Cerebellar nuclear complex (tissue), 1 donor: ENCODE measurements around the gene CDV3.

Source experiments
- DNase-seq, 2 experiments: peaks; one replicate each; lab custom pipeline; 2025; lab: John Stamatoyannopoulos, UW

CDV3 gene

GRCh38 chr3:133568294-133569014 lies 5.0 kb upstream of the CDV3 start:
- DNase-seq, result no peak

- no peak for DNase-seq
These were observed 3.1 kb upstream of the CDV3 start for GRCh38 chr3:133570139-133570936.

- no peak for DNase-seq
These were observed 2.6 kb upstream of the CDV3 start for GRCh38 chr3:133570937-133571320.

DNA sequence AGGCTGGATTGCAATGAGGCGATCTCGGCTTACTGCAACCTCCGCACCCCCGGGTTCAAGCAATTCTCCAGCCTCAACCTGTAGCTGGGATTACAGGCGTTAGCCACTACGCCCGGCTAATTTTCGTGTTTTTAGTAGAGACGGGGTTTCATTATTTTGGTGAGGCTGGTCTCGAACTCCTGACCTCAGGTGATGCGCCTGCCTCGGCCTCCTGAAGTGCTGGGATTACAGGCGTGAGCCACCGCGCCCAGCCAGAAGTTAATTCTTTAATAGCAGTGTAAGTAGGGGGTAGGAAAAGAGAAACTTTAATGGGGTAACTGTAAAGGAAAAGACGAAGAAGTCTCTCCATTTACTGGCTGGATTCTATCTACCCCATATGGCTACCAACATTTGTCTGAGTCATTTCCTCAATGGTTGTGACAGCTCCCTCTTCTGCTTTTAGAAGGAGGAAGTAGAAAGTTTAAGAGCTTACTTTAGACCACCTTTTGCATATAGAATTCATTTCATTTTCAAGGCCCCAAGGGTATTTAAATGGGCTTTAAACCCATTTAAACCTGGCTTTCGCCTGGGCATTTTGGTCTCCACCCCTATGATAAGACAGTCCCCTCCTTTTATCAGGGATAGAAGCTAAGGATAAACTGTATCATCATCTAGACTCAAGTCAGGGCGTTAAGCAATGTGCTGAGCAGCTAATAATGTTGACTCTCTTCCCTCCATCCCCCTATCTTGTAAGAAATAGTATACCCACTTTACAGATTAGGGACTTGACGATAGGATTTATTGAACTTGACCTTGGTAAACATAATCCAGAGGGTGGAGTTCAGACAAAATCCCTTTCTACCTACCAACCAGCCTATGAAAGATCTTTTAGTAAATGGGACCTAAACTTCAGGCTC lies 1.1 kb upstream of the CDV3 start:
- no peak for DNase-seq

GRCh38 chr3:133573054-133573628 lies 345 bp upstream of the CDV3 start:
- no peak for DNase-seq

DNA sequence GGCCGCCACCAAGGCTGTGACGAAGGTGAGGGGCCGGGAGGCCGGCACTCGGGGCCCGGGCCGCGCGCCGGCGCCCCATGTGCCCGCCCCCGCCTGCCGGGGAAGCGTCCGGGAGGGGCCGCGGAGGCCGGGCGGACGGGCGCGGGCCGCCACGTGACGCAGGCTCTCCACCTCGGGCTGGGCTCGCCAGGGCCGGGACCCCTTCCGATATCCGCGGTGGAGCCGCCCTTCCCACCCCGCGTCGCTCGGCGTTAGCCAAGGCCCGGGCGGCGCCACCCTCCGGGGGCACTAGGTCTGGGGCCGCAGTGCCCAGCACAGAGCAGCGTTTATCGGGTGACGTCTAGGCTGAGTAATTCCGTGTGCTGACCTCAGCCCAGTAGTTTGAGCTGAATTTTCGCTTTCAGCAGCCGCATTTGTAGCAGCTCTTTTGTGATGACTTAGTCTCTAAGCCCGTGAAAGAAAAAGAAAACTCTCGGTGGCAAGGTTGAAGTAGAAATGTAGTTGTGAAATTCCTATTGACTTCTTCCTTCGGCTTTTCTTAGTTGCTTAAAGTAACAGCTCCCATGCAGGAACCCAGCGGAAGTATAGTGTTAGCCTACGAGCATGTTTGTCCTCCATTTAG lies 885 bp downstream of the CDV3 start:
- no peak for DNase-seq

GRCh38 chr3:133575086-133575485 lies 1.6 kb downstream of the CDV3 start:
- DNase-seq, result no peak

GRCh38 chr3:133576169-133576568 lies 2.7 kb downstream of the CDV3 start:
- no peak for DNase-seq

- DNase-seq, result no peak
These were observed 5.2 kb downstream of the CDV3 start for GRCh38 chr3:133578548-133579191.

- no peak for DNase-seq
These were observed 9.9 kb downstream of the CDV3 start for GRCh38 chr3:133583396-133583795.

DNA sequence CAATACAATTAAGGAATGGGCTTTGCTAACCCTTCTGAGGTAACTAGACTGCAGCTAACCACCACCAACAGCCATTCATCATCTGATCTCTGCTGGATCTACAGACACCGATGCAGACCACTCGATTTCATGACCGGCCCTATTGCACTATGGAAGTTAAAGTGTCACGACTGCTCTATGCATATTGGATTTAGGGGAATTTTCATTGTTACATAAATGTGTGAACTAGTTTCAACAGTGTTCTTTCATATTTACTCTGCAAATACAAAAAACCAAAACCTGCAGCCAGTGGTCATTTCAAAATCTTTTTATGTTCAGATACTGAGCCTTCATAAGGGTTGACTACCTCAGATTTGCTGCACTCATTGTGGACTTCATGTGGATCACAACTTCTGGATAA lies 14.5 kb downstream of the CDV3 start:
- no peak for DNase-seq

DNA sequence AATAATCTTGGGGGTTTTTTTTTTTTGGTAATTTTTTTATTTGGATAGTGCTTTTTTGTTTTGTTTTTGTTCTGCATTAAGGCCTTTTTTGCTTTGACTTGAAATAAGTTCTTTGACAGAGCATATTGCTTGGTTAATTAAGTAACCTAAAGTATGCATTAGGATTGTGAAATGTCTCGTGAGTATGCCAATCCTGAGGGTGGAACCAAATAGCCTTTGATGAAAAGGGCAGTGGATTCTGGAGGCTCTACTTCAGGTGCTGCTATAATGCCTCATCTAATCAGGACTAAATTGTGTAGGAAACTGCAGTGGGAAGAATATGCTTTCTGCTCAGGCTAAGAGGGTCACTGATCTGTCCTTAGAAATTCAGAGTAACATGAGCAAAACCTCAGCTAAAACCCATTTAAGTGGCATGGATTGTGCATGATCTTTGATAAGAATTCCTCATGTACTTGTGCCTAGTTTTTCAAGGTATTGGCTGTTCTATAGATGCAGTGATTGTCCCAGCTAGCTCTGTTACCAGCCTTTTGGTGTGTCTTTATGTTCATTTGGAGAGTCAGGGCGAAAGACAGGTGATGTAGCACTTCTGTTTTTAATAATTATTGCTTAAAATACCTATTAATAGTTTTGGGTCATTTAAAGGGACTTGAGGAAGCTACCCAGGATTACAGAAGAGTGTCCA lies 15.4 kb downstream of the CDV3 start:
- no peak for DNase-seq

DNA sequence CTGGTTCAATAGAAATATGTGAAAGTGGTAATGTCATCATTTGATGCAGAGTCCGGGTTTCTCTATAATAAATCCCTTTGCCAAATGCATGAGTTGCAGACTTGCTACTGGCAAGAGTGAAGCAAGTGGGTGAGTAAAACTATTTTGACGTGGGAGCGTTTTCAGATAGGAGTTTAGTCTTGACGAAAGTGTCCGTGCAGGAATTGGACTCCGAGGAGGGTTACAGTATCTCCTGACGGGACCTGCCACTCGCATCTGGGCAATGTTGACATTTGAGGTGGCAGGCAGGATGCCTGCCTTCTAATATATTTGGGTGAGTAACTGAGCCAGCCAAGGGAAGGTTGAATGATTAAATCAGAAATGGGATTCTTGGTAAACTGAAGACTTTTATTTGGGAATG lies 16.0 kb downstream of the CDV3 start:
- no peak for DNase-seq

DNA sequence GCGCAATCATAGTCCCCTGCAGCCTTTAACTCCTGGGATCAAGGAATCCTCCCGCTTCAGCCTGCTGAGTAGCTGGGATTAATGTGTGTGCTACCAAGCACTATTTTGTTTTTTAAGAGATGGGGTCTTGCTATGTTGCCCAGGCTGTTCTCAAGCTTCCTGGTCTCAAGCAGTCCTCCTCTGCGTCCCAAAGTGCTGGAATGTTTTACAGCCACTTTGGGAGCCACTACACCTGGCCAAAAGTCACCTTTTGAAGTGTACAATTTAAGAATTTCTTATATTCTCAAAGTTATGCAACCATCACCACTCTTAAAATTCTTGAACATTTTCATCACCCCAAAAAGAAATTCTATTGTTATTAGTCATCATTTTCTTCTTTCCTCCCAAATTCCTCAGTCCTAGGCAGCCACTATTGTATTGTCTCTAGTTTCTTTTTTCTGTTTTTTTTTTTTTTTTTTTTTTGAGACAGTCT lies 17.8 kb downstream of the CDV3 start:
- DNase-seq, result no peak

- no peak for DNase-seq
These were observed 19.4 kb downstream of the CDV3 start for GRCh38 chr3:133592843-133593242.

DNA sequence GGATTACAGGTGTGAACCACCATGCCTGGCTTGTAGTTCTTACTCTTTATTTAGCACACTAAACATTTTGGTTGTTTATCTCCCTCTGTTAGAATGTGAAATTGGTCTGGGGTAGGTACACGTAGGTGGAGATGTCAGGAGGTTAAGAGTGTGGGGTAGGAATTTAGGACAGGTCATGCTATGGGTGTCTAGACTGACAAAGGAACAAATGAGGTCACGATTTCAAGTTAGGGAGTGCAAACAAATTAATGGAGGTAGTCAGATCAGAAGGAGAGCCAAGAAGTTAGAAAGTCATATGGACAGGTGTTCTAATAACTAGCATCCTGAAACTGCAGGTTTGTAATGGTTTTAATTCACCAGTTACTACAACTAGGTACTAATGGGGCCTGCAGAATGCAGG lies 19.8 kb downstream of the CDV3 start:
- no peak for DNase-seq

DNA sequence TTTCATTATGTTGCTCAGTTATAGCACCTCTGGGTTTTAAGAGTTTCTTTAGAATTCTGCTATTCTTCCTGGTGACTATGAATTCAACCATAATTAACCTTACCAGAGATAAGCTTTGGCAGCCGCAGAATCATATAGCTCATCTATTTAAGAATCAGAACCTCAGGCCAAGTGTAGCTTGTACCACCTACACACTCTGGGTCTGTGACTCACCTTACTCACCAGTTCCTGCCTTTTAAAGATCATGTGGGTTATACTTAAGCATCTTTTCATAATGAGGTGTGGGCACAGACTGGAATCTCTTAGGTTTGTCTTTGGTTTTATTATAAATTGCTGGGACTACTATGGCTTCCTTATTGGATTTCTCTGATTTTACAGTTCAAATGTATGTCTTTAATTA lies 21.9 kb downstream of the CDV3 start:
- no peak for DNase-seq

DNA sequence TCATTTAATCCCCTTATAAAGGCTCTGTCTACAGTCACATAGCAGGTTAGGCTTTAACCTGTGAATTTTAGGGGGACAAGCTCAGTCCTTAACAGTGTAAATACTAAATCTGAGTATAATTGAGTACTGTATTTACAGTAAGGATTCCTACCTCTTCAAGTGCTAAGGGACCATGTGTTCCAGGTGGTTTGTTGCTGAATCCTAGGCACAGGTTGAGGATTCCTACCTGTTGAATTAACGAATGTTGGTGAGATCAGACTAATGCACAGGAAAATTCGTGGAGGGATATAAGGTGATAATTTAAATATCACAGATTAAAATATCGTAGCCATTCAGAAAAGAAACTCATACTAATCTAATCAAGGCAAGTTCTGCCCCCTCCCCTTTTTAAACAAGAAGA lies 24.9 kb downstream of the CDV3 start:
- no peak for DNase-seq

DNA sequence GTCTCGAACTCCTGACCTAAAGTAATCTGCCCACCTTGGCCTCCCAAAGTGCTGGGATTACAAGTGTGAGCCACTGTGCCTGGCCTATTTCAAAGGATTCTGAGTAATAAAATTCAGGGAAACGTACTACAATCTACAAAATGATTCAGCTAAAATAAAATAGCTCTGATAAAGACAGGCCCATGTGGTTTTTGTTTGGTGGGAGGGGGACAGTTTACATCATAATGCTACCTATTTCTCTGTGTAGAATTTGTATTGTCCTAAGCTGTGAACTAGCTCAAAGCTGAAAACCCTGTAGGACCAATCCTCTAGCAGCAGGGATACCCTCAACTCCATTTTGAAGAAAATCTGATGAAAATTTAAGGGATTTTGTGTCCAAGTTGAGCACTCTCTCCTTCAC lies 25.8 kb downstream of the CDV3 start:
- DNase-seq, result no peak

DNA sequence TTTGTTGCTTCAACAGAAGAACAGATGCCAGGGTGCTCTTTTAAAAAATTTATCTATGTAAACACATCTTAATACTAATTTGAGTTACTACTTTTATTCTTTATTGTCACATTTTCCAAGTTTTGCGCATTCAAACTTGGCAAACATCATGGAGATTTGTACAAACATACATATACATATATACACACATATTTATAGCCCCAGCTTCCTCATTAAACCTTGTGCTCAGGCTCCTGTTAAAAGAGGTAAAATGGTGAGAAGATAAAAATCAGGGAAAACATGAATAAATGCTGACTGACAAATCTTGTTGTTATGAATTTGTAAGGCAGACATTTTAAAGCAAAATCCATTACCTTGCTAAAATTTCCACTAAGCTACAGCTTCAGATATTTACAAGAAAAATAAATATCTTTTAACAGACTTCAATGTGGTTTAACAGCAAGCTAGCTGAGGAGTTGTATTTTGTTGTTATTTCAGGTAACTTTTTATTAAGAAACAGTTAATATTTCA lies 27.1 kb downstream of the CDV3 start:
- no peak for DNase-seq
